ENCODE measurements around the gene THAP11. TPM values are rescaled to one million over a fixed set of nuclear protein-coding genes. Genes with fewer than 3 reads are reported as not detected.

Gene THAP11
- total RNA-seq, 1 donor from 2014 or later, result 24.9 TPM

DNA sequence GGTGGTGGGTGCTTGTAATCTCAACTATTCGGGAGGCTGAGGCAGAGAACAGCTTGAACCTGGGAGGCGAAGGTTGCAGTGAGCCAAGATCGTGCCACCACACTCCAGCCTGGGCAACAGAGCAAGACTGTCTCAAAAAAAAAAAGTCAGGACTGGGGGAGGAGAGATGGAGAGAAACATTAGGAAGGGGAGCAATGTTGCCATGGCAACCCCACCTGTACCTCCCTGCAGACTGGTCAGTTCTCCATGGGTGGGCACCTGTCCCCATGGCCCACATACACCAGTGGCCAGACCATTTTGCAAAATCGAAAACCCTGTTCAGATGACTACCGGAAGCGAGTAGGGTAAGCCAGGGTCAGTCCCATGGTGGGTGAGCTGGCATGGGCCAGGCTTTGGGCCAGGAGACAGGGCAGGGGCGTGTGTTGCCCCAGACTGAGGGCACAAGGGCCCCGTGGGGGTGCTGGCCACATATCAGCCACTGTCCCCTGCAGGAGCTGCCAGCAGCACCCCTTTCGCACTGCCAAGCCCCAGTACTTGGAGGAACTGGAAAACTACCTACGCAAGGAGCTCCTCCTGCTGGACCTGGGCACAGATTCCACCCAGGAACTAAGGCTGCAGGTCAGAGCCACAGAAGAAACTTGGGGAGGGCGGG is 21.4 kb upstream of the THAP11 start:
- H3K9me3 Mint-ChIP-seq, result no peaks in the 10 kb centered on the region
- H3K4me1 Mint-ChIP-seq, result peaks cover 6% of the 10 kb centered on the region
- H3K27ac Mint-ChIP-seq, result no peak overlapping the region
- no peaks in the 10 kb centered on the region for H3K36me3 Mint-ChIP-seq (ENCODE audit: low read depth)
- H3K4me3 Mint-ChIP-seq, result no peak overlapping the region
- no peak for ATAC-seq (ENCODE audit: low read depth)
- TF ChIP-seq, protein P1, sequence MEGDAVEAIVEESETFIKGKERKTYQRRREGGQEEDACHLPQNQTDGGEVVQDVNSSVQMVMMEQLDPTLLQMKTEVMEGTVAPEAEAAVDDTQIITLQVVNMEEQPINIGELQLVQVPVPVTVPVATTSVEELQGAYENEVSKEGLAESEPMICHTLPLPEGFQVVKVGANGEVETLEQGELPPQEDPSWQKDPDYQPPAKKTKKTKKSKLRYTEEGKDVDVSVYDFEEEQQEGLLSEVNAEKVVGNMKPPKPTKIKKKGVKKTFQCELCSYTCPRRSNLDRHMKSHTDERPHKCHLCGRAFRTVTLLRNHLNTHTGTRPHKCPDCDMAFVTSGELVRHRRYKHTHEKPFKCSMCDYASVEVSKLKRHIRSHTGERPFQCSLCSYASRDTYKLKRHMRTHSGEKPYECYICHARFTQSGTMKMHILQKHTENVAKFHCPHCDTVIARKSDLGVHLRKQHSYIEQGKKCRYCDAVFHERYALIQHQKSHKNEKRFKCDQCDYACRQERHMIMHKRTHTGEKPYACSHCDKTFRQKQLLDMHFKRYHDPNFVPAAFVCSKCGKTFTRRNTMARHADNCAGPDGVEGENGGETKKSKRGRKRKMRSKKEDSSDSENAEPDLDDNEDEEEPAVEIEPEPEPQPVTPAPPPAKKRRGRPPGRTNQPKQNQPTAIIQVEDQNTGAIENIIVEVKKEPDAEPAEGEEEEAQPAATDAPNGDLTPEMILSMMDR (IDR thresholded peaks at IDR 0.05), result no peak
- ChIA-PET POLR2A (interaction anchor here (0.6 kb wide), 1 partner anchor 8 kb away, joined by 3 read pairs; no protein-coding TSS in a partner anchor), CTCF (no interaction called here)
- DNase-seq, result no peak
- no peaks in the 10 kb centered on the region for H3K27me3 Mint-ChIP-seq
- intact Hi-C loops (cut with micrococcal nuclease), result no loop called here

DNA sequence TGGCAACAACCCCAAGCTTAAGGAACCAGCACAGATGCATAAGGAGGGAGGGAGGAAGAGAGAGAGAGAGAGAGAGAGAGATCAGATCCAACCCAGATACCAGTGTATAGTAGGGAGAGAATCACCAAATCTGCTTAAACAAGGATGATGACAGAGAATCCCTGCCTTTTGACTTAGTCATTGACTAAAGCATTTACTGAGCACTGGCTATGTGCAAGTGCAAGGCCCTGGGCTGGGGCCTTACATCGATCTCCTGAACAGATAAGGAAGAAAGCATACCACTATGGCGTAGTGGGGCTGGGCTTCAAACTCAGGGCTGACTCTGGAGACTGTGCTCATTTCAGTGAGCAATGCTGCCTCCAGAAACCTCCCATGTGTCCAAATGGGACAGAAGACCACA is 19.6 kb upstream of the THAP11 start:
- DNase-seq (no peak), ATAC-seq (ENCODE audit: low read depth) (no peak)
- ChIA-PET CTCF (no interaction called here), POLR2A (no interaction called here)
- TF ChIP-seq, protein P1 (IDR thresholded peaks at IDR 0.05), result no peak
- Mint-ChIP-seq H3K4me3 (no peak overlapping the region), H3K27ac (no peak overlapping the region), H3K9me3 (no peaks in the 10 kb centered on the region), H3K4me1 (no peaks in the 10 kb centered on the region), H3K27me3 (no peaks in the 10 kb centered on the region), H3K36me3 (ENCODE audit: low read depth) (peaks cover 4% of the 10 kb centered on the region)
- intact Hi-C loops (cut with micrococcal nuclease), result no loop called here

DNA sequence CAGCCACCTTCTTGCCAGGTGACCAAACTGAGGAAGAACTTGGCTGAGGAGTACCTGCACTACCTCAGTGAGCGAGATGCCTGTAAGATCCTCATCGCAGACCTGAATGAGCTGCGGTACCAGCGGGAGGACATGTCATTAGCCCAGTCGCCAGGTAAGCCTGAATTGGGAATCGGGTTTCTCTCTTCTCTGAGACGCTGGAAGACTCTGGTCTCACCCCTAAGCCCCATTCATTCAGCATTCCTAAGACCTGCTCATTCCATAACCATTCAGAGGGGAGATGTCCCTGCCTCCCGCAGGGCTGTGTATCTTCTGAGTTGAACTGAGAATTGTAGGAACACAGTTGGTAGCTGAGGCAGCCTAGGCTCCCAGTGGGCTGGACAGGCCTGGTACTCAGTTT is 17.0 kb upstream of the THAP11 start:
- Mint-ChIP-seq H3K9me3 (no peaks in the 10 kb centered on the region), H3K36me3 (ENCODE audit: low read depth) (peaks cover 22% of the 10 kb centered on the region), H3K4me1 (no peaks in the 10 kb centered on the region), H3K27me3 (no peaks in the 10 kb centered on the region), H3K4me3 (no peak overlapping the region), H3K27ac (no peak overlapping the region)
- ChIA-PET CTCF (no interaction called here), POLR2A (no interaction called here)
- no peak for ATAC-seq (ENCODE audit: low read depth)
- TF ChIP-seq, protein P1 (IDR thresholded peaks at IDR 0.05), result no peak
- no peak for DNase-seq
- intact Hi-C loops (cut with micrococcal nuclease), result no loop called here

DNA sequence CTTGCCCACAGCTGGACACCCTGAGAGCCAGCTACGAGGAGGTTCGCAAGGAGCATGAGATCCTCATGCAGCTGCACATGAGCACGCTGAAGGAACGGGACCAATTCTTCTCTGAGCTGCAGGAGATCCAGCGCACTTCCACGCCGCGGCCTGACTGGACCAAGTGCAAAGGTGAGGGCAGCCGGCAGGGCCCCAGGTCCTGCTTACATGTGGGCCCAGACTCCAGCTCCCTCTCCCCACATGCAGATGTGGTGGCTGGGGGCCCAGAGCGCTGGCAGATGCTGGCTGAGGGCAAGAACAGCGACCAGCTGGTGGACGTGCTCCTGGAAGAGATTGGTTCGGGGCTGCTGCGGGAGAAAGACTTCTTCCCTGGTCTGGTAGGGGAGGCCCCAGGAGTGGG is 16.2 kb upstream of the THAP11 start:
- TF ChIP-seq, protein P1 (IDR thresholded peaks at IDR 0.05), result no peak
- no peak overlapping the region for H3K27ac Mint-ChIP-seq
- no peaks in the 10 kb centered on the region for H3K4me1 Mint-ChIP-seq
- DNase-seq (no peak), ATAC-seq (ENCODE audit: low read depth) (no peak)
- CTCF ChIA-PET, result no interaction called here
- peaks cover 29% of the 10 kb centered on the region for H3K36me3 Mint-ChIP-seq (ENCODE audit: low read depth)
- POLR2A ChIA-PET, result interaction anchor here (0.6 kb wide), 1 partner anchor 232 kb away, joined by 11 read pairs; no protein-coding TSS in a partner anchor
- no peaks in the 10 kb centered on the region for H3K27me3 Mint-ChIP-seq
- intact Hi-C loops (cut with micrococcal nuclease), result no loop called here
- no peak overlapping the region for H3K4me3 Mint-ChIP-seq
- no peaks in the 10 kb centered on the region for H3K9me3 Mint-ChIP-seq

DNA sequence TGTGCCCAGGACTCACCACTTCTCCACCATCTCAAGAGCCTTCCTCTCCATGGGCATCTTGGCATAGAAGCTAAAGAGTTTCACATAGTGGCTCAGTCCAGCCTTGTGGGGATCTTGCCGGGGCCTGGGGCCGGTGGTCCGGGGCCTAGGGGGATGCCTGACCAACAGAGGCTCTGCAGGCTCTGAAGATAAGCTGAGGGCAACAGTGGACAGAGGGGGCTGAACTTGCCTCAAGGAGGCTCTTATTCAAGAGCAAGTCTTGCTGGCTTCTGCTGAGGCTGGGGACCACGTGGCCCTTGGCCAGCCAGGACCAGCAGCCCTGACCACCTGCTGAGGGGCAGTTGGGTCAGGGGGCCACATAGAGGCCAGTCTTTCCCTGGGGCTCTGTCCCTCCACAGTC is 13.5 kb upstream of the THAP11 start:
- TF ChIP-seq, protein P1 (IDR thresholded peaks at IDR 0.05), result no peak
- intact Hi-C loops (cut with micrococcal nuclease), result no loop called here
- Mint-ChIP-seq H3K27me3 (no peaks in the 10 kb centered on the region), H3K9me3 (no peaks in the 10 kb centered on the region), H3K4me1 (peaks cover 9% of the 10 kb centered on the region), H3K36me3 (ENCODE audit: low read depth) (peaks cover 35% of the 10 kb centered on the region), H3K4me3 (no peak overlapping the region), H3K27ac (no peak overlapping the region)
- ChIA-PET POLR2A (no interaction called here), CTCF (no interaction called here)
- ATAC-seq (ENCODE audit: low read depth) (no peak), DNase-seq (no peak)

Measured in activated B cell treated with CpG ODN at 0.5 μM for 24 hours (primary cell).